Parathyroid adenoma (tissue), 2 donors: ENCODE data around the gene KCNQ1.

Experiments used
- H2AFZ ChIP-seq: fragments of 300-600 bp; sonication (generic); one replicate; pipeline ENCODE4 v1.7.0; 2017; ENCODE audit warnings: antibody characterized with exemption, mild to moderate bottlenecking
- H3K27ac ChIP-seq: fragments of 300-600 bp; sonication (generic); one replicate; pipeline ENCODE4 v1.7.0; 2017
- H3K27me3 ChIP-seq: fragments of 300-600 bp; sonication (generic); one replicate; pipeline ENCODE4 v1.7.0; 2017; ENCODE audit warnings: low read length; ENCODE audit not compliant: control insufficient read depth, insufficient read depth
- H3K36me3 ChIP-seq: fragments of 300-600 bp; sonication (generic); one replicate; pipeline ENCODE4 v1.7.0; 2017; ENCODE audit warnings: low read length; ENCODE audit not compliant: control insufficient read depth, insufficient read depth
- H3K4me1 ChIP-seq: fragments of 300-600 bp; sonication (generic); one replicate; pipeline ENCODE4 v1.7.0; 2017; ENCODE audit warnings: control low read depth
- H3K4me2 ChIP-seq: fragments of 300-600 bp; sonication (generic); one replicate; pipeline ENCODE4 v1.7.0; 2017; ENCODE audit warnings: low read length
- H3K4me3 ChIP-seq: fragments of 300-600 bp; sonication (generic); one replicate; pipeline ENCODE4 v1.7.0; 2017; ENCODE audit warnings: low read depth, low read length
- H3K79me2 ChIP-seq: fragments of 300-600 bp; sonication (generic); one replicate; pipeline ENCODE4 v1.7.0; 2017; ENCODE audit warnings: control low read depth
- H3K9ac ChIP-seq: fragments of 300-600 bp; sonication (generic); one replicate; pipeline ENCODE4 v1.7.0; 2017; ENCODE audit warnings: mild to moderate bottlenecking
- H3K9me3 ChIP-seq: fragments of 300-600 bp; sonication (generic); one replicate; pipeline ENCODE4 v1.7.0; 2017; ENCODE audit warnings: low read length; ENCODE audit not compliant: control insufficient read depth
- TF ChIP-seq, protein P1 (sequence below): fragments of 300-600 bp; sonication (generic); IDR thresholded peaks from one replicate; pipeline ENCODE4 v1.7.0; 2017; ENCODE audit warnings: antibody characterized with exemption, mild to moderate bottlenecking
- donor health status: primary hyperparathyroidism.

The KCNQ1 gene

DNA sequence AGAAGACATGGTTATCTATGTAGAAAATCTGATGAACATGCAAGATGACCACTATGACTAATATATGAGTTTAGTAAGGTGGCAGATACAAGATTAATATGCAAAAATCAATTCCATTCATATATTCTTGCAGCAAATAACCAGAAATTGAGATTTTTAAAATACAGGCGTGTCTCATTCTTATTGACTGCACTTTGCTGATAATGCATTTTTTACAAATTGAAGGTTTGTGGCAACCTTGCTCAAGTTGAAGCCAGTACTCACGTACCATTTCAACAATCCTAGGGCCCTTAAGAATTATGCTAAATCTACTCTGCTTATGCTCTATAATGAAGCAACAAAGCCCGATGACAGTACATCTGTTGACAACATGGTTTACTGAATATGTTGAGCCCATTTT is 150.4 kb downstream of the KCNQ1 start:
- Histone ChIP-seq H2AFZ (no peak overlapping the region), H3K9me3 (no peaks in the 10 kb centered on the region), H3K9ac (no peak overlapping the region), H3K27ac (no peak overlapping the region), H3K4me3 (no peak overlapping the region), H3K36me3 (no peaks in the 10 kb centered on the region), H3K79me2 (no peaks in the 10 kb centered on the region), H3K4me1 (no peaks in the 10 kb centered on the region), H3K4me2 (no peak overlapping the region), H3K27me3 (no peaks in the 10 kb centered on the region)
- TF ChIP-seq, protein P1, sequence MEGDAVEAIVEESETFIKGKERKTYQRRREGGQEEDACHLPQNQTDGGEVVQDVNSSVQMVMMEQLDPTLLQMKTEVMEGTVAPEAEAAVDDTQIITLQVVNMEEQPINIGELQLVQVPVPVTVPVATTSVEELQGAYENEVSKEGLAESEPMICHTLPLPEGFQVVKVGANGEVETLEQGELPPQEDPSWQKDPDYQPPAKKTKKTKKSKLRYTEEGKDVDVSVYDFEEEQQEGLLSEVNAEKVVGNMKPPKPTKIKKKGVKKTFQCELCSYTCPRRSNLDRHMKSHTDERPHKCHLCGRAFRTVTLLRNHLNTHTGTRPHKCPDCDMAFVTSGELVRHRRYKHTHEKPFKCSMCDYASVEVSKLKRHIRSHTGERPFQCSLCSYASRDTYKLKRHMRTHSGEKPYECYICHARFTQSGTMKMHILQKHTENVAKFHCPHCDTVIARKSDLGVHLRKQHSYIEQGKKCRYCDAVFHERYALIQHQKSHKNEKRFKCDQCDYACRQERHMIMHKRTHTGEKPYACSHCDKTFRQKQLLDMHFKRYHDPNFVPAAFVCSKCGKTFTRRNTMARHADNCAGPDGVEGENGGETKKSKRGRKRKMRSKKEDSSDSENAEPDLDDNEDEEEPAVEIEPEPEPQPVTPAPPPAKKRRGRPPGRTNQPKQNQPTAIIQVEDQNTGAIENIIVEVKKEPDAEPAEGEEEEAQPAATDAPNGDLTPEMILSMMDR, result no peak

DNA sequence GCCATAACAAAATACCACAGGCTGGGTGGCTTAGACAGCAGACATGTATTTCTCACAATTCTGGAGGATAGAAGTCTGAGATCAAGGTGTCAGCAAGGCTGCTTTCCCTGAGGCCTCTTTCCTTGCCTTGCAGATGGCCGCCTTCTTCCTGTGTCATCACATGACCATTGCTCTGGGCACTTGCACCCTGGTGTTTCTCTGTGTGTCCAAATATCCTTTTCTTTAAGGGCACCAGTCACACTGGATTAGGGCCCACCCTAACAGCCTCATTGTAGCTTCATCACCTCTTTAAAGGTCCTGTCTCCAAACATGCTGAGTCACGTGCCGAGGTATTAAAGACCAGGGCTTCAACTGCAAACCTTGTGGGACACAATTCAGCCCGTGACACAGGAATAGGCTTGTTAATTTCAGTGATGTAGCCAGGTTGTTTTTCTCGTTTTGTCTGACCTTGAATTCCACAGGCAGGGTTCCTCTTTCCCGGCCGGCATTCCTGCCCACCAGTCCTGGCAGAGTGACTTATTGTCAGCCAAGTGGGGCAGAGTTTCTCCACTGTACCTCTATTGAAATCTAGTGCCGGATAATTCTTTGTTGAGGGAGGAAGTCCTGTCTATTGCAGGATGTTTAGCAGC is 154.9 kb downstream of the KCNQ1 start:
- Histone ChIP-seq H2AFZ (no peak overlapping the region), H3K27ac (no peak overlapping the region), H3K4me1 (no peaks in the 10 kb centered on the region), H3K36me3 (no peaks in the 10 kb centered on the region), H3K27me3 (no peaks in the 10 kb centered on the region), H3K4me3 (no peak overlapping the region), H3K9me3 (no peaks in the 10 kb centered on the region), H3K4me2 (no peak overlapping the region), H3K9ac (no peak overlapping the region), H3K79me2 (no peaks in the 10 kb centered on the region)
- TF ChIP-seq, protein P1, result no peak

DNA sequence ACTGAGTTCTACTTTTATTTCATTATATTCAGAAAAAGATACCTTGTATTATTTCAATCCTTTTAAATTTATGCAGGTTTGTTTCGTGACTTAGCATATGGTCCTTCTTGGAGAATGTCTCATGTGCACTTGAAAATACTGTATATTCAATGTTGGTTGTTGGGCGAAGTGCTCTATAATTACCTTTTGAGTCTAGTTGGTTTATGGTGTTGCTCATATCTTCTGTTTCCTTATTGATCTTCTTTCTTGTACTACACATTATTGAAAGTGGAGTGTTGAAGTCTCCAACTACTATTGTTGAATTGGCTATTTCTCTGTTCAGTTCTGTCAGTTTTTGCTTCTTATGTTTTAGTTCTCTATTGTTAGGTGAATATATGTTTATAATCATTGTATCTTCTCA is 164.5 kb downstream of the KCNQ1 start:
- Histone ChIP-seq H3K9me3 (no peaks in the 10 kb centered on the region), H3K27me3 (no peaks in the 10 kb centered on the region), H3K4me1 (no peaks in the 10 kb centered on the region), H3K4me3 (no peak overlapping the region), H2AFZ (no peak overlapping the region), H3K9ac (no peak overlapping the region), H3K27ac (no peak overlapping the region), H3K79me2 (no peaks in the 10 kb centered on the region), H3K4me2 (no peak overlapping the region), H3K36me3 (no peaks in the 10 kb centered on the region)
- TF ChIP-seq, protein P1, result no peak

DNA sequence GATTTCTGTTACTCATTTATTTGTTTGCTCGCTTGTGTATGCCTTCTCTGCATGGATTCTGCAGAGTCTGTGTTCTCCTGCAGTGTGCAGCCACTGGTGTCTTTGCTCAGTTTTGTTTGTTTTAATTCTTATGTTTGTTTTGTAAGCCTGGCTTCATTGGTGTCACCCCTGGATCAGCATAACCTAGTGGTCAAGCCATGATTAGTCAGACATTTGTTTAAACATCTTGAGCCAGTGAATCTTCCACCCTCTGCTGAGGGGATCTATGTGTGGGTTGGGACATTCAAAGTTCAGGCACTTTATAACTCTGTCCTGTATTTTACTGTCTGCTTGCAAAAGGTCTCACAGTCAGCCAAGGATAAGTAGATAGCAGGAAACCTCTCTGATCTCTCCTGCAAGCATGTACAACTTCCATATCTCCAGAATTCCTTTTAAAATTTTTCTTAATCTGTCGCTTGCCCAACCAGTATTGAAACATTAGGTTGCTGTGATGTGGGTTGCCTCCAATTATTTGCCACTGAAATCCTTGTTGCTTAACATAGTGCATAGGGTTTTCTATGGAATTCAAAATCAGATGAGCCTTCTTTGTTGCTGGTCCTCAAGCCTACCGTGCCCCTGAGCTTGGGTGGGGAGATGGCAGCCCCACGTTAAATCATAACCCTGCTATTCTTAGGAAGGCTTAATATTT is 168.2 kb downstream of the KCNQ1 start:
- Histone ChIP-seq H3K36me3 (no peaks in the 10 kb centered on the region), H3K27ac (no peak overlapping the region), H3K79me2 (no peaks in the 10 kb centered on the region), H2AFZ (no peak overlapping the region), H3K9me3 (no peaks in the 10 kb centered on the region), H3K9ac (no peak overlapping the region), H3K27me3 (no peaks in the 10 kb centered on the region), H3K4me3 (no peak overlapping the region), H3K4me1 (no peaks in the 10 kb centered on the region), H3K4me2 (no peak overlapping the region)
- TF ChIP-seq, protein P1, result no peak

DNA sequence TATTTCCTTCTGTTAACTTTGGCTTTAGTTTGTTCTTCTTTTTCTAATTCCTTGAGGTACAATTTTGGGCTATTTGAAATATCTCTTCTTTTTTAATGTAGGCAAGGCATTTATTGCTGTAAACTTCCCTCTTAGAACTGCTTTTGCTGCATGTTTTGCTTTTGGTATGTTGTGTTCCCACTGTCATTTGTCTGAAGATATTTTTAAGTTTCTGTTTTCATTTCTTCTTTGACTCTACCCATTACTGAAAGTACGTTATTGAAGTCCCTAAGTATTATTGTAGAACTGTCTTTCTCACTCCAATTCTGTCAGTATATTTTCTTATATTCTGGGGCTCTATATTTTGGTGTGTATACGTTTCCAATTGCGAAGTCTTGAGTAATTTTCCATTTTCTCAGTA is 177.1 kb downstream of the KCNQ1 start:
- Histone ChIP-seq H3K79me2 (no peaks in the 10 kb centered on the region), H3K4me1 (no peaks in the 10 kb centered on the region), H3K4me3 (no peak overlapping the region), H3K4me2 (no peak overlapping the region), H3K27me3 (no peaks in the 10 kb centered on the region), H3K36me3 (no peaks in the 10 kb centered on the region), H3K27ac (no peak overlapping the region), H3K9ac (no peak overlapping the region), H2AFZ (no peak overlapping the region), H3K9me3 (no peaks in the 10 kb centered on the region)
- TF ChIP-seq, protein P1, result no peak
